ENCODE results near the gene MYO5B.

DNA sequence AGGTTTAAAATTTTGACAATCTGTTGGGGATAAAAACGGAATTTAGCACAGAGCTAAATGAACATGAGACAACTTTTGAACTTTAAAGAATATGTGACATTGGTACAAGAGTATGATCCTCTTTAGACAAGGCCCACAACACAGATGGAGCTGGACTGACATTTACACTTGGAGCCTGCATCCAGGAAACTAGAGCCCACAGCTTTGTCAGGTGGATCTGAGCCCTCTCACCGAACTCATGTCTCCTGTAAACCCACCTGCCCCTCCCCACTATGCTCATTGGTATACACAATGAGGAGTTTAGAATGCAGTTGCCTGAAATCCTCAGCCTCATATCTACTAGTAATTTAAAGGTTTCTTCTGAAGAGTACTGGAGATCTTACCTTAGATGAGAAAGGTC, 359.5 kb downstream of the MYO5B start:
- TF ChIP-seq, protein P1, sequence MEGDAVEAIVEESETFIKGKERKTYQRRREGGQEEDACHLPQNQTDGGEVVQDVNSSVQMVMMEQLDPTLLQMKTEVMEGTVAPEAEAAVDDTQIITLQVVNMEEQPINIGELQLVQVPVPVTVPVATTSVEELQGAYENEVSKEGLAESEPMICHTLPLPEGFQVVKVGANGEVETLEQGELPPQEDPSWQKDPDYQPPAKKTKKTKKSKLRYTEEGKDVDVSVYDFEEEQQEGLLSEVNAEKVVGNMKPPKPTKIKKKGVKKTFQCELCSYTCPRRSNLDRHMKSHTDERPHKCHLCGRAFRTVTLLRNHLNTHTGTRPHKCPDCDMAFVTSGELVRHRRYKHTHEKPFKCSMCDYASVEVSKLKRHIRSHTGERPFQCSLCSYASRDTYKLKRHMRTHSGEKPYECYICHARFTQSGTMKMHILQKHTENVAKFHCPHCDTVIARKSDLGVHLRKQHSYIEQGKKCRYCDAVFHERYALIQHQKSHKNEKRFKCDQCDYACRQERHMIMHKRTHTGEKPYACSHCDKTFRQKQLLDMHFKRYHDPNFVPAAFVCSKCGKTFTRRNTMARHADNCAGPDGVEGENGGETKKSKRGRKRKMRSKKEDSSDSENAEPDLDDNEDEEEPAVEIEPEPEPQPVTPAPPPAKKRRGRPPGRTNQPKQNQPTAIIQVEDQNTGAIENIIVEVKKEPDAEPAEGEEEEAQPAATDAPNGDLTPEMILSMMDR (IDR thresholded peaks at IDR 0.05; ENCODE audit: low read depth, low read length, poor library complexity, severe bottlenecking) = no peak
- TF ChIP-seq EZH2phosphoT487 (IDR thresholded peaks at IDR 0.05; ENCODE audit: borderline replicate concordance, low read length) = no peak

Measured in DOHH2 (cell line).